Osteoblast (primary cell): Measurements from ENCODE around the gene NOX4. TPM values are rescaled to one million over a fixed set of nuclear protein-coding genes. Genes with fewer than 3 reads are reported as not detected.
"Not testable (repeated sequence)": the region's sequence is repeated elsewhere in the genome, so short reads cannot be mapped to it uniquely, and the experiment has no call there.

Source experiments
- DNase-seq: peaks from one replicate; pipeline ENCODE4 v3.0.0; 2011; ENCODE audit warnings: low spot score, mixed read lengths; ENCODE audit not compliant: insufficient read length; ENCODE audit errors: missing footprints
- H2AFZ ChIP-seq: 2 replicates; pipeline ENCODE4 v1.6.0; 2011; ENCODE audit warnings: mild to moderate bottlenecking, low read length
- H3K27ac ChIP-seq: 2 replicates; pipeline ENCODE4 v1.5.1; 2011; ENCODE audit warnings: mild to moderate bottlenecking, low read depth, low read length, moderate library complexity
- H3K27me3 ChIP-seq: 2 replicates; pipeline ENCODE4 v1.6.0; 2012; ENCODE audit warnings: mild to moderate bottlenecking, control low read depth, inconsistent platforms, low read length, moderate library complexity; ENCODE audit not compliant: insufficient read depth
- H3K36me3 ChIP-seq: 2 replicates; pipeline ENCODE4 v1.5.1; 2011; ENCODE audit warnings: mild to moderate bottlenecking, low read length, control low read depth, moderate library complexity; ENCODE audit not compliant: insufficient read depth
- H3K4me1 ChIP-seq: 2 replicates; pipeline ENCODE4 v1.5.1; 2011; ENCODE audit warnings: mild to moderate bottlenecking, low read length, control low read depth, moderate library complexity; ENCODE audit not compliant: insufficient read depth
- H3K4me2 ChIP-seq: 2 replicates; pipeline ENCODE4 v1.6.0; 2011; ENCODE audit warnings: mild to moderate bottlenecking, low read length; ENCODE audit not compliant: insufficient read depth
- H3K4me3 ChIP-seq: fragments of 200-600 bp; sonication (generic); 3 replicates; pipeline ENCODE4 v1.5.1; 2012; ENCODE audit warnings: mild to moderate bottlenecking, low read length, inconsistent platforms; ENCODE audit not compliant: insufficient read depth
- H3K79me2 ChIP-seq: 2 replicates; pipeline ENCODE4 v1.6.0; 2012; ENCODE audit warnings: mild to moderate bottlenecking, low read length, control low read depth, inconsistent platforms; ENCODE audit not compliant: insufficient read depth
- H3K9me3 ChIP-seq: 2 replicates; pipeline ENCODE4 v1.5.1; 2011; ENCODE audit warnings: low read depth, low read length, control low read depth
- H4K20me1 ChIP-seq: 2 replicates; pipeline ENCODE4 v1.6.0; 2012; ENCODE audit warnings: mild to moderate bottlenecking, low read length, control low read depth; ENCODE audit not compliant: insufficient read depth
- total RNA-seq: library from RNA; depleted of rRNA; stranded (reverse); fragments of >200 nt; gene quantifications from 2 replicates; pipeline ENCODE4 v1.2.3, GENCODE V29; 2012
- TF ChIP-seq, protein P1 (sequence below): IDR thresholded peaks from 2 replicates; pipeline ENCODE4 v1.5.1; 2011; ENCODE audit warnings: mild to moderate bottlenecking, low read depth, low read length, moderate library complexity; ENCODE audit errors: extremely low read depth

NOX4 gene
- total RNA-seq, 1 donor = 1.8 TPM

DNA sequence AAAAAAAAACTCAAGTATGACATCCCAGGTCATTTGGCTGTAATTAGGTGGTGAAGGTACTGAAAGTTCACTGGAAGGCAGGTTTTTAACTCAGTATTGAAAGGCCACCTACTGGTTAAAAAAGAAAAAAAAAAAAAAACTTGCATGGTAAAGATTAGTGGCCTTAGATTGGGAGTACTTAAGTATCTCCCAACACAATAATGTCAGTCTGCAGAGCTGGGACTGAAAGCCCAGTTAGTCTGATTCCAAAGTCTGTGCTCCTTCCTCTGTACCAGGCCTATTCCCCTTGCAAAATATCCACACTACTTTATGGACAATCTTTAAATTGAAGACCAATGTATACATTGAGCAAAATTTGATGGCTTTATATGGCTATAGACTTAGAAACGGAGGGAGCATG, 85.5 kb downstream of the NOX4 start:
- Histone ChIP-seq H3K4me3 (no peak overlapping the region), H3K27ac (no peak overlapping the region), H3K27me3 (no peaks in the 10 kb centered on the region), H3K36me3 (no peaks in the 10 kb centered on the region), H3K79me2 (no peaks in the 10 kb centered on the region), H2AFZ (no peak overlapping the region), H4K20me1 (no peaks in the 10 kb centered on the region), H3K9me3 (no peaks in the 10 kb centered on the region), H3K4me2 (no peak overlapping the region), H3K4me1 (no peaks in the 10 kb centered on the region)
- no peak for DNase-seq
- TF ChIP-seq, protein P1, sequence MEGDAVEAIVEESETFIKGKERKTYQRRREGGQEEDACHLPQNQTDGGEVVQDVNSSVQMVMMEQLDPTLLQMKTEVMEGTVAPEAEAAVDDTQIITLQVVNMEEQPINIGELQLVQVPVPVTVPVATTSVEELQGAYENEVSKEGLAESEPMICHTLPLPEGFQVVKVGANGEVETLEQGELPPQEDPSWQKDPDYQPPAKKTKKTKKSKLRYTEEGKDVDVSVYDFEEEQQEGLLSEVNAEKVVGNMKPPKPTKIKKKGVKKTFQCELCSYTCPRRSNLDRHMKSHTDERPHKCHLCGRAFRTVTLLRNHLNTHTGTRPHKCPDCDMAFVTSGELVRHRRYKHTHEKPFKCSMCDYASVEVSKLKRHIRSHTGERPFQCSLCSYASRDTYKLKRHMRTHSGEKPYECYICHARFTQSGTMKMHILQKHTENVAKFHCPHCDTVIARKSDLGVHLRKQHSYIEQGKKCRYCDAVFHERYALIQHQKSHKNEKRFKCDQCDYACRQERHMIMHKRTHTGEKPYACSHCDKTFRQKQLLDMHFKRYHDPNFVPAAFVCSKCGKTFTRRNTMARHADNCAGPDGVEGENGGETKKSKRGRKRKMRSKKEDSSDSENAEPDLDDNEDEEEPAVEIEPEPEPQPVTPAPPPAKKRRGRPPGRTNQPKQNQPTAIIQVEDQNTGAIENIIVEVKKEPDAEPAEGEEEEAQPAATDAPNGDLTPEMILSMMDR = peak; percentile 31

DNA sequence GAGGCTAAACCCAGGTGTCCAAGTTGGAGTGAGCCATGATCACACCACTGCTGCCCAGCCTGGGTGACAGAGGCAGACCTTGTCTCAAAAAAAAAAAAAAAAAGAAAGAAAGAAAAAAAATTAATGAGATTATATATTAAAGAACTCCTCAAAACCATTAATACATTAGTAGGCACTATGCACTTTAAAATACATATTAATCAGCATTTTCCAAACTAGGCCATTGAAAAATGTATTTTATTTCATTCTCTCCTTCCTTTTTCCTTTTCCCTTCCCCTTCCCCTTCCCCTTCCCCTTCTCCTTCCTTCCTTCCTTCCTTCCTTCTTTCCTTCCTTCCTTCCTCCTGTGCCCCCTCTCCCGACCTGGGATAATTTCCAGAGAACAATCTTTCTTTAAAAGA, 99.5 kb downstream of the NOX4 start:
- not testable (repeated sequence) for H3K4me2 ChIP-seq, H3K27me3 ChIP-seq, H3K79me2 ChIP-seq, H3K4me3 ChIP-seq, H4K20me1 ChIP-seq, H3K27ac ChIP-seq, H2AFZ ChIP-seq, H3K36me3 ChIP-seq, H3K9me3 ChIP-seq, DNase-seq, H3K4me1 ChIP-seq

DNA sequence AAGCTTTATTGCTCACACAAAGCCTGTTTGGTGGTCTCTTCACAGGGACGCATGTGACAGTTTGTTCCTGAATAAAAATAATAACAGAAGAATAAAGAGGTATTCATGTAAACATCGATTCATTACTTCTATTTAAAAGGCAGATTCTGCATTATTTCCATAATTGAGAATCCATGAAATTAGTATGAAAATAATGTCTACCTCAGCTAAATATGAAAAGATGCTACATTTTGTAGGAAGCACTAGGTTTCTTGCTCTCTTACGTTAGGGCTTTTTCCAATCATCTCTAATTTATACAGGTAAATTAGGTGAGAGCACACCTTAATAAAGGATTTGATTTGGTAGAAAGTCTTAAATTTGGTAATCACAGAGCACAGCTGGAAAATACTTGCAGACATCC, 103.7 kb downstream of the NOX4 start:
- H3K27me3 ChIP-seq, H3K4me2 ChIP-seq, H2AFZ ChIP-seq, H3K9me3 ChIP-seq, H3K4me3 ChIP-seq, DNase-seq, H3K79me2 ChIP-seq, H3K36me3 ChIP-seq, H3K4me1 ChIP-seq, H4K20me1 ChIP-seq, H3K27ac ChIP-seq: not testable (repeated sequence)

DNA sequence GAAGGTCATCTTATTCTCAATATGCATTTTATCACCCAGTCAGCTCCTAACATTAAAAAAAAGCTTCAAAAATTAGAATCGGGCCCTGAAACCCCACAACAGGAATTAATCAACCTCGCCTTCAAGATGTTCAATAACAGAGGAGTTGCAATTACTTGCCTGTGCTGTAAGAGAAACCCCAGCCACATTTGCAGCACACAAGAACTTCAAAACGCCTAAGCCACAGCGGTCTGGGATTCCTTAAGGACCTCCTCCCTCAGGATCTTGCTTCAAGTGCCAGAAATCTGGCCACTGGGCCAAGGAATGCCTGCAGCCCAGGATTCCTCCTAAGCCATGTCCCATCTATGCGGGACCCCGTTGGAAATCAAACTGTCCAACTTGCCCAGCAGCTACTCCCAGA, 108.2 kb downstream of the NOX4 start:
- DNase-seq = not testable (repeated sequence)

DNA sequence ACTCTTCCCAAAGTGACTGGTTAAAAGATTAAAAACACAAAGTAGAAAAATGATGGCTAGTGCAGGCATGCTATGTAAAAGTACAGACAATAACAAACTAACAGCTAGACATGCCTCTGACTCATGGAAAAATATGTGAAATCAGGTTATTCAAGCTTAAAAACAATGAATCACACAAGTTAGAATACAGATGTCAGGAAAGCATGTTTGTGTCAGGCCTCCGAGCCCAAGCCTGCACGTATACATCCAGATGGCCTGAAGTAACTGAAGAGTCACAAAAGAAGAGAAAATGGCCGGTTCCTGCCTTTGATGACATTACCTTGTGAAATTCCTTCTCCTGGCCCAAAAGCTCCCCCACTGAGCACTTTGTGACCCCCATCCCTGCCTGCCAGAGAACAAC, 110.1 kb downstream of the NOX4 start:
- no peak for DNase-seq
- Histone ChIP-seq H2AFZ (peak overlapping the region; percentile 47), H3K4me2 (peak overlapping the region; percentile 55)

More for the DNA sequence above, 108.2 kb downstream of the NOX4 start:
- H3K4me3 ChIP-seq, H3K9me3 ChIP-seq, H3K27me3 ChIP-seq, H4K20me1 ChIP-seq, H3K79me2 ChIP-seq, H2AFZ ChIP-seq, H3K4me2 ChIP-seq, H3K36me3 ChIP-seq, H3K27ac ChIP-seq: not testable (repeated sequence)
- H3K4me1 ChIP-seq = peaks cover 21% of the 10 kb centered on the region

GRCh38 chr11:89379976-89380771, 111.0 kb downstream of the NOX4 start:
- not testable (repeated sequence) for H4K20me1 ChIP-seq, H3K4me3 ChIP-seq, H3K79me2 ChIP-seq, H3K36me3 ChIP-seq, H3K9me3 ChIP-seq, H3K27me3 ChIP-seq, DNase-seq
- Histone ChIP-seq H3K27ac (peak overlapping the region; percentile 83), H3K4me1 (peaks cover 21% of the 10 kb centered on the region), H3K4me2 (peak overlapping the region; percentile 55), H2AFZ (peak overlapping the region; percentile 47)

More for the DNA sequence above, 110.1 kb downstream of the NOX4 start:
- H3K4me1 ChIP-seq = peaks cover 21% of the 10 kb centered on the region
- no peaks in the 10 kb centered on the region for H3K36me3 ChIP-seq
- H3K4me3 ChIP-seq = no peak overlapping the region
- TF ChIP-seq, protein P1 = no peak
- H4K20me1 ChIP-seq = no peaks in the 10 kb centered on the region
- peak overlapping the region; percentile 83 for H3K27ac ChIP-seq
- H3K27me3 ChIP-seq = no peaks in the 10 kb centered on the region
- no peaks in the 10 kb centered on the region for H3K79me2 ChIP-seq
- H3K9me3 ChIP-seq = no peaks in the 10 kb centered on the region

- not testable (repeated sequence) for H3K4me3 ChIP-seq, H3K36me3 ChIP-seq, H2AFZ ChIP-seq, H3K4me2 ChIP-seq, H3K79me2 ChIP-seq, H3K27ac ChIP-seq, H4K20me1 ChIP-seq, H3K9me3 ChIP-seq, H3K27me3 ChIP-seq, DNase-seq
- H3K4me1 ChIP-seq = peaks cover 21% of the 10 kb centered on the region
These were observed 112.2 kb downstream of the NOX4 start for GRCh38 chr11:89378986-89379385.
